ENCODE results near the gene CDC25A. TPM values are rescaled to one million over a fixed set of nuclear protein-coding genes. Genes with fewer than 3 reads are reported as not detected.

Gene CDC25A
- total RNA-seq, 2 donors from 2014 or later: 0.24 to 0.74 TPM

GRCh38 chr3:48226939-48227338 is 38.7 kb upstream of the CDC25A start:
- H3K27ac ChIP-seq: no peak overlapping the region
- no peak overlapping the region for H3K4me3 ChIP-seq
- H3K36me3 ChIP-seq: no peaks in the 10 kb centered on the region
- no peak for TF ChIP-seq CTCF (IDR thresholded peaks at IDR 0.05)
- H3K9me3 ChIP-seq: no peaks in the 10 kb centered on the region
- DNase-seq (ENCODE audit: low spot score): no peak
- no peaks in the 10 kb centered on the region for H3K27me3 ChIP-seq
- no peaks in the 10 kb centered on the region for H3K4me1 ChIP-seq

GRCh38 chr3:48225587-48225986 is 37.4 kb upstream of the CDC25A start:
- no peak overlapping the region for H3K4me3 ChIP-seq
- no peaks in the 10 kb centered on the region for H3K27me3 ChIP-seq
- H3K36me3 ChIP-seq: no peaks in the 10 kb centered on the region
- no peak for TF ChIP-seq CTCF (IDR thresholded peaks at IDR 0.05)
- H3K4me1 ChIP-seq: no peaks in the 10 kb centered on the region
- DNase-seq (ENCODE audit: low spot score): no peak
- H3K9me3 ChIP-seq: no peaks in the 10 kb centered on the region
- H3K27ac ChIP-seq: no peak overlapping the region

- H3K27ac ChIP-seq: no peak within 1 kb of the TSS
Measured at GRCh38 chr3:48222616-48223513, 34.6 kb upstream of the CDC25A start, which contains the start of gene CAMP. TSS of gene CAMP (plus strand) at chr3:48223495. CDS start at chr3:48223512, 17 bp downstream.

GRCh38 chr3:48220746-48221145 is 32.5 kb upstream of the CDC25A start:
- Histone ChIP-seq H3K4me1 (peaks cover 0 to 10% of the 10 kb centered on the region in 2 donors), H3K9me3 (no peaks in the 10 kb centered on the region), H3K4me3 (no peak overlapping the region), H3K27ac (no peak overlapping the region), H3K27me3 (no peaks in the 10 kb centered on the region), H3K36me3 (no peaks in the 10 kb centered on the region)
- no peak for TF ChIP-seq CTCF (IDR thresholded peaks at IDR 0.05)
- DNase-seq (ENCODE audit: low spot score): no peak

More at GRCh38 chr3:48222616-48223513, 34.6 kb upstream of the CDC25A start, which contains the start of gene CAMP:
- H3K27me3 ChIP-seq: no peaks in the 10 kb centered on the region
- peak; percentile 82 for DNase-seq (ENCODE audit: low spot score)
- TF ChIP-seq CTCF (IDR thresholded peaks at IDR 0.05): no peak
- no peaks in the 10 kb centered on the region for H3K36me3 ChIP-seq
- H3K4me3 ChIP-seq: no peak within 1 kb of the TSS
- H3K4me1 ChIP-seq: no peaks in the 10 kb centered on the region
- no peaks in the 10 kb centered on the region for H3K9me3 ChIP-seq

GRCh38 chr3:48219543-48219942 is 31.3 kb upstream of the CDC25A start:
- no peaks in the 10 kb centered on the region for H3K9me3 ChIP-seq
- H3K27ac ChIP-seq: peak overlapping the region in 1 of 2 donors; percentile 16
- no peaks in the 10 kb centered on the region for H3K36me3 ChIP-seq
- no peak overlapping the region for H3K4me3 ChIP-seq
- TF ChIP-seq CTCF (IDR thresholded peaks at IDR 0.05): no peak
- no peaks in the 10 kb centered on the region for H3K27me3 ChIP-seq
- peak; percentile 72 for DNase-seq (ENCODE audit: low spot score)
- peaks cover 0 to 22% of the 10 kb centered on the region in 2 donors for H3K4me1 ChIP-seq
